Myometrial cell (primary cell): ENCODE measurements around the gene SLC5A6. TPM values are rescaled to one million over a fixed set of nuclear protein-coding genes. Genes with fewer than 3 reads are reported as not detected.

Experiments
- total RNA-seq: library from RNA; depleted of rRNA; stranded (reverse); fragments of >200 nt; gene quantifications from 2 replicates; pipeline ENCODE4 v1.2.3, GENCODE V29; 2015

The SLC5A6 gene
- total RNA-seq: 21.0 and 24.8 TPM in 2 replicates

DNA sequence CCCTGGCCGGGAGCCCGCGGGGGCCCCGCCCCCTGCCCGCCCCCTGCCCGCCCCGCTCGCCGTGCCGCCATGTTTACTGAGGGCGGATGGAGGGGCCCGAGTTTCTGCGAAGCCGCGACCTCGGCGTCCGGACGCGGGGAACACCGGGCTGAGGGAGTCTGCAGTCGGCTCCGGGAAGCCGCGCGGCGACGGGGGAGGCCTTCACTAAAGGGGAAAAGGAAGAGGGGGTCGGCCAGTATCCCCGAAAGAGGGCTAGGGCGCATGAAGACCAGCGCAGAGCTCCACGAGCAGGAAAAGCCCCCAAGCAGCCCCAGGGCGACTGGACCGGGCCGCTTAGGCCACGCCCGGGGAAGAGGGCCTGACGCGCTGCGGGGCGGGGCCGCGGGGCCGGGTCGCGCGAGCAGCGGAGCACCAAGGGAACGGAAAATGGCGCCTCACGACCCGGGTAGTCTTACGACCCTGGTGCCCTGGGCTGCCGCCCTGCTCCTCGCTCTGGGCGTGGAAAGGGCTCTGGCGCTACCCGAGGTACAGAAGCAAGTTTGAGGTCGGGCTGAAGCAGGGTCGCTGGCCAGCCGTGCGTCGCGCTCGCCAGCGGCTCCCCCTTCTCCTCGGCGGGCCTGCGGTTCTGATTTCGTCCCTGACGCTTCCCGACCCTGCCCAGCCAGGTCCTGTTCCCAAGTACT, at the start of gene SLC5A6, which contains the start of gene ATRAID:
SLC5A6 (minus strand) TSS at position 326 of the 683 bp plus-strand sequence. CDS start 4,618 bp downstream, outside the sequence.
ATRAID (plus strand) TSS at position 99 of the 683 bp plus-strand sequence; CDS start at position 427, 328 bp downstream.

GRCh38 chr2:27217173-27218121, 5.4 kb upstream of the SLC5A6 start, which contains the start of gene CAD:
Gene CAD (plus strand): TSS chr2:27217369. CDS start chr2:27217552, 183 bp downstream.

Other genes starting within 250 kb of the SLC5A6 start
- gene MAPRE3, start 241.6 kb downstream of the SLC5A6 start, total RNA-seq: 4.3 and 6.2 TPM in 2 replicates
- 61.7 and 62.7 TPM in 2 replicates for gene TMEM214, start 179.3 kb downstream of the SLC5A6 start, total RNA-seq
- 25.9 and 31.5 TPM in 2 replicates for gene AGBL5, start 160.6 kb downstream of the SLC5A6 start, total RNA-seq
- 530 and 553 TPM in 2 replicates for gene OST4, start 140.6 kb downstream of the SLC5A6 start, total RNA-seq
- 397 and 406 TPM in 2 replicates for gene EMILIN1, start 133.7 kb downstream of the SLC5A6 start, total RNA-seq
- gene KHK, start 125.5 kb downstream of the SLC5A6 start, total RNA-seq: 0.89 and 3.5 TPM in 2 replicates
- gene CGREF1, start 93.1 kb downstream of the SLC5A6 start, total RNA-seq: 0.29 and 1.8 TPM in 2 replicates
- not detected in 2 replicates for gene ABHD1, start 88.5 kb downstream of the SLC5A6 start, total RNA-seq
- gene PREB, start 77.6 kb downstream of the SLC5A6 start, total RNA-seq: 49.8 and 70.1 TPM in 2 replicates
- gene PRR30, start 72.9 kb downstream of the SLC5A6 start, total RNA-seq: not detected in 2 replicates
- not detected in 2 replicates for gene TCF23, start 63.3 kb downstream of the SLC5A6 start, total RNA-seq
- gene ATRAID, start 227 bp downstream of the SLC5A6 start, total RNA-seq: 246 and 294 TPM in 2 replicates
- gene CAD, start 5.1 kb upstream of the SLC5A6 start, total RNA-seq: 41.5 and 65.4 TPM in 2 replicates
- not detected in 2 replicates for gene SLC30A3, start 50.8 kb upstream of the SLC5A6 start, total RNA-seq
- not detected in 2 replicates for gene DNAJC5G, start 63.2 kb upstream of the SLC5A6 start, total RNA-seq
- under 0.01 TPM in 1 of 2 replicates, not detected in the other for gene TRIM54, start 70.2 kb upstream of the SLC5A6 start, total RNA-seq
- not detected in 2 replicates for gene UCN, start 96.2 kb upstream of the SLC5A6 start, total RNA-seq
- gene MPV17, start 110.8 kb upstream of the SLC5A6 start, total RNA-seq: 134 TPM in 2 replicates
- 50.5 and 53.7 TPM in 2 replicates for gene GTF3C2, start 144.5 kb upstream of the SLC5A6 start, total RNA-seq
- 39.9 and 53.0 TPM in 2 replicates for gene EIF2B4, start 158.1 kb upstream of the SLC5A6 start, total RNA-seq
- gene SNX17, start 158.3 kb upstream of the SLC5A6 start, total RNA-seq: 194 and 201 TPM in 2 replicates
- 5.1 and 6.6 TPM in 2 replicates for gene ZNF513, start 168.5 kb upstream of the SLC5A6 start, total RNA-seq
- 100 and 113 TPM in 2 replicates for gene PPM1G, start 197.3 kb upstream of the SLC5A6 start, total RNA-seq
- 96.9 and 112 TPM in 2 replicates for gene NRBP1, start 216.4 kb upstream of the SLC5A6 start, total RNA-seq
- not detected in 2 replicates for gene KRTCAP3, start 230.1 kb upstream of the SLC5A6 start, total RNA-seq